Uterus (tissue), 2 donors: Measurements from ENCODE around the gene MADD.

Experiments used
- POLR2A ChIP-seq, 2 donors: fragments of 450-650 bp; IDR thresholded peaks; one replicate each; pipeline ENCODE4 v1.6.1; 2016; ENCODE audit warnings: antibody characterized with exemption in 2 of 2, mild to moderate bottlenecking in 1 of 2, moderate library complexity in 1 of 2
- TF ChIP-seq, protein P1 (sequence below), 4 experiments: fragments of 200-600 bp in 2 of 4; fragments of 450-650 bp in 2 of 4; sonication (generic) in 2 of 4; IDR thresholded peaks; one replicate each; pipeline ENCODE4 v1.5.1; 2016 to 2019; ENCODE audit warnings: antibody characterized with exemption in 4 of 4, mild to moderate bottlenecking in 2 of 4, moderate library complexity in 1 of 4

DNA sequence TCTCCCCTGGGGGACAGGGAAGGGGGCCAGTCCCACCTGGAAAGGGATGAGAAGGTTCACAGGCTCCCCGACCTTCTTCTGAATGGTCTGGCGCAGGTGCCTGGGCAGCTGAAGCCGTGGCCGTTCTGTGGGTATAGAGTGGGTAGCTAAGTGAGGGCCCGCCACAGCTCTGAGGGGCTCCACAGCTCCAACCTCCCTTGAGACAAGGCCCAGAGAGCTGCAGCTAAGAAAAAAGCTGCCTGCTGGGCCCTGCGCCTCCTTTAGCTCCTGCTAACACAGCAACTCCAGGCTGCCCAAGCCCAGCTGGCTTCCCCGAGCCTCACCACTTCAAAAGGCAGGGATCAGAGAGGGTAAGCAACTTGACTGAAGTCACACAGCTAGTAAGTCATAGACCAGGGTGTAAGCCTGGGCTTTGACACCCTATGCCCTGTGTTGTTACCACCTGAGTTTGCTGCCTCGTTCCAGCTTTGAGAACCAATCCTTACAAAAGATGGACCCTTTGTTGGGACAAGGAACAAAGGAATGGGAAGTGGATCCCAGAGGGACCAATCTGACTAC, 64.0 kb downstream of the MADD start:
- no peak for TF ChIP-seq POLR2A (IDR thresholded peaks at IDR 0.05)
- TF ChIP-seq, protein P1, sequence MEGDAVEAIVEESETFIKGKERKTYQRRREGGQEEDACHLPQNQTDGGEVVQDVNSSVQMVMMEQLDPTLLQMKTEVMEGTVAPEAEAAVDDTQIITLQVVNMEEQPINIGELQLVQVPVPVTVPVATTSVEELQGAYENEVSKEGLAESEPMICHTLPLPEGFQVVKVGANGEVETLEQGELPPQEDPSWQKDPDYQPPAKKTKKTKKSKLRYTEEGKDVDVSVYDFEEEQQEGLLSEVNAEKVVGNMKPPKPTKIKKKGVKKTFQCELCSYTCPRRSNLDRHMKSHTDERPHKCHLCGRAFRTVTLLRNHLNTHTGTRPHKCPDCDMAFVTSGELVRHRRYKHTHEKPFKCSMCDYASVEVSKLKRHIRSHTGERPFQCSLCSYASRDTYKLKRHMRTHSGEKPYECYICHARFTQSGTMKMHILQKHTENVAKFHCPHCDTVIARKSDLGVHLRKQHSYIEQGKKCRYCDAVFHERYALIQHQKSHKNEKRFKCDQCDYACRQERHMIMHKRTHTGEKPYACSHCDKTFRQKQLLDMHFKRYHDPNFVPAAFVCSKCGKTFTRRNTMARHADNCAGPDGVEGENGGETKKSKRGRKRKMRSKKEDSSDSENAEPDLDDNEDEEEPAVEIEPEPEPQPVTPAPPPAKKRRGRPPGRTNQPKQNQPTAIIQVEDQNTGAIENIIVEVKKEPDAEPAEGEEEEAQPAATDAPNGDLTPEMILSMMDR (IDR thresholded peaks at IDR 0.05) = no peak
